Stimulated activated CD4-positive, alpha-beta T cell treated with anti-CD3 and anti-CD28 coated beads, Interleukin-1b, Interleukin-23, amount 100 ng/mL, for 1 hour (primary cell): ENCODE data around the gene FA2H.
"Not testable (repeated sequence)": the region's sequence is repeated elsewhere in the genome, so short reads cannot be mapped to it uniquely, and the experiment has no call there.

Experiments used
- DNase-seq, 2 donors: peaks; one replicate each; pipeline ENCODE4 v3.0.0-alpha.2; 2020; ENCODE audit warnings: low read depth in 2 of 2

FA2H gene

GRCh38 chr16:74680681-74681080 lies 93.9 kb downstream of the FA2H start:
- DNase-seq = no peak

GRCh38 chr16:74679983-74680382 lies 94.6 kb downstream of the FA2H start:
- DNase-seq = no peak

- no peak for DNase-seq
Measured at GRCh38 chr16:74677868-74678267, 96.8 kb downstream of the FA2H start.

- no peak for DNase-seq
Measured at GRCh38 chr16:74673876-74674275, 100.7 kb downstream of the FA2H start.

GRCh38 chr16:74668877-74669276 lies 105.7 kb downstream of the FA2H start:
- DNase-seq = not testable (repeated sequence)

GRCh38 chr16:74667255-74667700 lies 107.3 kb downstream of the FA2H start:
- no peak for DNase-seq

GRCh38 chr16:74666425-74667254 lies 108.0 kb downstream of the FA2H start, which contains the start of gene RFWD3:
Gene RFWD3, minus strand, starts transcription at chr16:74666877. Its CDS starts 5,428 bp downstream, at chr16:74661449.
- peak; percentile 81 to 95 for DNase-seq

- DNase-seq = no peak
Measured at GRCh38 chr16:74666010-74666421, 108.6 kb downstream of the FA2H start.
